Measurements from ENCODE around the gene HMCES. TPM values are rescaled to one million over a fixed set of nuclear protein-coding genes. Genes with fewer than 3 reads are reported as not detected.

HMCES gene, protein sequence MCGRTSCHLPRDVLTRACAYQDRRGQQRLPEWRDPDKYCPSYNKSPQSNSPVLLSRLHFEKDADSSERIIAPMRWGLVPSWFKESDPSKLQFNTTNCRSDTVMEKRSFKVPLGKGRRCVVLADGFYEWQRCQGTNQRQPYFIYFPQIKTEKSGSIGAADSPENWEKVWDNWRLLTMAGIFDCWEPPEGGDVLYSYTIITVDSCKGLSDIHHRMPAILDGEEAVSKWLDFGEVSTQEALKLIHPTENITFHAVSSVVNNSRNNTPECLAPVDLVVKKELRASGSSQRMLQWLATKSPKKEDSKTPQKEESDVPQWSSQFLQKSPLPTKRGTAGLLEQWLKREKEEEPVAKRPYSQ
- total RNA-seq = 10 to 100 TPM; 24.0 to 31.9 (median 30.7) TPM
- 10 to 100 TPM; 16.1 to 60.7 (median 18.8) TPM for polyA plus RNA-seq
- long read RNA-seq, donor 1, transcript HMCES-201 (7 exons, 2,515 nt) = major isoform, 5 of 29 reads
- long read RNA-seq, donor 1, partial matches to known transcripts = 20 of 29 reads
- long read RNA-seq, donor 1, other reads (novel, unspliced or antisense) = 0 of 29 reads
- long read RNA-seq, donor 2, transcript HMCES-201 (7 exons, 2,515 nt) = major isoform, 6 of 18 reads
- long read RNA-seq, donor 2, partial matches to known transcripts = 8 of 18 reads
- long read RNA-seq, donor 2, other reads (novel, unspliced or antisense) = 0 of 18 reads

DNA sequence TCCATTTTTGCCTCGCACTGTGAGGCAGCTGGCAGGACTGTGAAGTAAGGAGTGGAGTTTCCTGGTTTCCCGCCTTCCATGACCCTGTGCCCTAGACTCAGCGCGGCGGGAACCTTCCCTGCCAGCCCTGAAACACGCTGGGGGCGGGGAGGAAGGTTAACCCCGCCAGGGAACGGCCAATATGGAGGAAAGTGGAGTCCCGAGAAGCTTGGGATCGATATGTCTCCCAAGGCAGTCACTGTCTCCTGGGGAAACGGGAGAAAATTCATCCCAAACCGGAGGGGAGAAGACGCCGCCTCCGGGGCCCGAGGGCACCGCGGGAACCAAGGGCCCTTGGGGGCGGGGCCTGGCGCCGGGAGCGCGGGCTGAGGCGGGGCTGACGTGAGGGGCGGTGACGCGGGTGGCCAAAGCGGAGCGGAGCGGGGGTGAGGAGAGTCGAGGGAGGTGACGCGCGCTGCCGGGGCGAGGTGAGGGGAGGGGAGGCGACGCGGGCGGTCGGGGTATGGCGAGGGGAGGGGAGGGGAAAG is at the start of gene HMCES:
Gene HMCES, plus strand, starts transcription at position 432 of the 527 bp plus-strand sequence. CDS start 863 bp downstream, outside the sequence.
- intact Hi-C loops (cut with DNase I; ENCODE audit: low total_unique reads) = no loop called here
- peak within 1 kb of the TSS; percentile 49 to 93 (median 74) for H3K4me3 ChIP-seq
- H3K27ac ChIP-seq = peak within 1 kb of the TSS; percentile 89 to 98 (median 94)
- 1 to 2% (median 1%) methylated on average over 25 to 44 of the region's 44 CpGs for WGBS, 5 donors
- H3K9me3 ChIP-seq = no peaks in the 10 kb centered on the region
- H3K36me3 ChIP-seq = peaks cover 0 to 45% (median 33%) of the 10 kb centered on the region in 6 donors
- TF ChIP-seq POLR2A (IDR thresholded peaks at IDR 0.05) = no peak
- TF ChIP-seq, protein P1, sequence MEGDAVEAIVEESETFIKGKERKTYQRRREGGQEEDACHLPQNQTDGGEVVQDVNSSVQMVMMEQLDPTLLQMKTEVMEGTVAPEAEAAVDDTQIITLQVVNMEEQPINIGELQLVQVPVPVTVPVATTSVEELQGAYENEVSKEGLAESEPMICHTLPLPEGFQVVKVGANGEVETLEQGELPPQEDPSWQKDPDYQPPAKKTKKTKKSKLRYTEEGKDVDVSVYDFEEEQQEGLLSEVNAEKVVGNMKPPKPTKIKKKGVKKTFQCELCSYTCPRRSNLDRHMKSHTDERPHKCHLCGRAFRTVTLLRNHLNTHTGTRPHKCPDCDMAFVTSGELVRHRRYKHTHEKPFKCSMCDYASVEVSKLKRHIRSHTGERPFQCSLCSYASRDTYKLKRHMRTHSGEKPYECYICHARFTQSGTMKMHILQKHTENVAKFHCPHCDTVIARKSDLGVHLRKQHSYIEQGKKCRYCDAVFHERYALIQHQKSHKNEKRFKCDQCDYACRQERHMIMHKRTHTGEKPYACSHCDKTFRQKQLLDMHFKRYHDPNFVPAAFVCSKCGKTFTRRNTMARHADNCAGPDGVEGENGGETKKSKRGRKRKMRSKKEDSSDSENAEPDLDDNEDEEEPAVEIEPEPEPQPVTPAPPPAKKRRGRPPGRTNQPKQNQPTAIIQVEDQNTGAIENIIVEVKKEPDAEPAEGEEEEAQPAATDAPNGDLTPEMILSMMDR (IDR thresholded peaks at IDR 0.05 in 8 of 11, conservative IDR thresholded peaks at IDR 0.05 in 3 of 11) = peak in 2 of 11 experiments; percentile 30 to 32
- TF ChIP-seq POLR2AphosphoS5 (IDR thresholded peaks at IDR 0.05) = peak; percentile 87 to 95 (median 95)
- H3K27me3 ChIP-seq (replicated peaks in 1 of 7) = no peaks in the 10 kb centered on the region
- peak; percentile 99 for DNase-seq
- peaks cover 43 to 80% (median 63%) of the 10 kb centered on the region in 6 donors for H3K4me1 ChIP-seq

DNA sequence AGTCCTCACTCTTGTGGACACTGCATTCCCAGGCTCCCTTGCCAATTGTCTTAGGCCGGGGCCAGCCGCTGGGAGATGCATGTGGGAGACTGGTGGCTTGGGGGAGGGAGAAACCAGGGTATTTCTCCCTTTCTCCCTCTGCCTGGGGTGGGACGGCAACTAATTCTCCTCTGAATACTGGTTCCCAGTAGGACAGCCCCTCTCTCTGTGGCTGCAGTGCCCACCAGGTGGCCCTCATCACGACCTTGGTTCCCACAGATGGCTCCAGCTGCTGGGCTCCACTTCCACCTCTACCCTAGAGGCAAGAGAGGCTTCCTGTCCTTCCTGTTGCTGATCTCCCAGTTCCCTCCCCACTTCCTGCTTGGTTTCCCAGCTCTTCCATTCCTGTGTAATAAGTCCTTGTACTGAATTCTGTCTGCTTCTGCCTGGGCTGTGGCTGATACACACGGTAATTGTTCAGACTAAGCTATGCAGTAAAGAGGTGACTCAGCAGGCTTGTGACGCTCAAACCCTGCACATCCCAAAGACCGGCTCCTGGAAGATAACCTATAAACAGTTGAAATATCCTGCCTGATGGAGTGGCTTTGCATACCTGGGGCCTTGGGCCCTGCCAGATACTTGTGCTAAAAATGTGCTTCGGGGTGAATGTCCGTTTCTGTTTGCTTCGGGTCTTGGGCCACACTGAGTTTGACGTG is 49.6 kb upstream of the HMCES start:
- Histone ChIP-seq H3K9me3 (no peaks in the 10 kb centered on the region), H3K4me1 (peaks cover 12 to 86% (median 58%) of the 10 kb centered on the region in 6 donors), H3K4me3 (peak overlapping the region in 1 of 8 donors; percentile 59), H3K27ac (peak overlapping the region; percentile 36 to 96 (median 90)), H3K27me3 (replicated peaks in 1 of 7) (peaks cover 0 to 12% (median 0%) of the 10 kb centered on the region in 7 donors), H3K36me3 (no peaks in the 10 kb centered on the region)
- 45 to 64% (median 49%) methylated on average over 10 to 11 of the region's 11 CpGs for WGBS, 5 donors
- intact Hi-C loops (cut with DNase I; ENCODE audit: low total_unique reads) = no loop called here
- TF ChIP-seq, protein P1 (IDR thresholded peaks at IDR 0.05 in 8 of 11, conservative IDR thresholded peaks at IDR 0.05 in 3 of 11) = peak in 2 of 11 experiments; percentile 10 to 11
- TF ChIP-seq POLR2A (IDR thresholded peaks at IDR 0.05) (no peak), POLR2AphosphoS5 (IDR thresholded peaks at IDR 0.05) (peak in 2 of 3 donors; percentile 44 to 47)
- DNase-seq = peak; percentile 73

DNA sequence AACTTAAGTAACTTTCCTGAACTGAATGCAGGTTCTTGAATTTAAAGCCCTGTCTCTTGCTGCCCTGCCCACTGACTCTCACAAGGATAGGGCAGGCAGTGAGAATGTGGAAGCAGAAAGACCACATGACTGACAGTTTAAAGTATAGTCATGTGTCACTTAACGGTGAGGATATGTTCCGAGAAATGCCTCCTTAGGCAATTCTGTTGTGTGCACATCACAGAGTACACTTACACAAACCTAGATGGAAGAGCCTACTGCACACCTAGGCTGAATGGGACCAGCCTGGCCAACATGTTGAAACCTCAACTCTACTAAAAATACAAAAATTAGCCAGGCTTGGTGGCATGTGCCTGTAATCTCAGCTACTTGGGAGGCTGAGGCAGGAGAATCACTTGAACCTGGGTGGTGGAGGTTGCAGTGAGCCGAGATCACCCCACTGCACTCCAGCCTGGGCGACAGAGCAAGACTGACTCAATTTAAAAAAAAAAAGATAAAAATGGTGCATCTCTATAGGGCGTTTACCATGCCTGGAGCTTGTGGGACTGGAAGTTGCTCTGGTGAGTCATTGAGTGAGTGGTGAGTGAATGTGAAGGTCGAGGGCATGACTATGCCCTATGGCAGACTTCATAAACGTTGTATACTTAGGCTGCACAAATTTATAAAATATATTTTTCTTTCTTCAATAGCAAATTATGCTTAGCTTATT is 48.2 kb upstream of the HMCES start:
- Histone ChIP-seq H3K4me1 (peaks cover 3 to 86% (median 57%) of the 10 kb centered on the region in 6 donors), H3K27ac (peak overlapping the region in 7 of 8 donors; percentile 74 to 96 (median 92))
- TF ChIP-seq POLR2AphosphoS5 (IDR thresholded peaks at IDR 0.05) (peak in 1 of 3 donors; percentile 77), POLR2A (IDR thresholded peaks at IDR 0.05) (no peak)
- TF ChIP-seq, protein P1 (IDR thresholded peaks at IDR 0.05 in 8 of 11, conservative IDR thresholded peaks at IDR 0.05 in 3 of 11) = no peak

More for the DNA sequence above, 48.2 kb upstream of the HMCES start:
- H3K27me3 ChIP-seq (replicated peaks in 1 of 7) = peaks cover 0 to 15% (median 0%) of the 10 kb centered on the region in 7 donors
- 25 to 49% (median 37%) methylated on average over 7 of the region's 7 CpGs for WGBS, 5 donors
- no peaks in the 10 kb centered on the region for H3K36me3 ChIP-seq
- intact Hi-C loops (cut with DNase I; ENCODE audit: low total_unique reads) = no loop called here
- H3K9me3 ChIP-seq = no peaks in the 10 kb centered on the region
- no peak for DNase-seq
- H3K4me3 ChIP-seq = peak overlapping the region in 1 of 8 donors; percentile 59

All from spleen (tissue), 13 donors.